Hematopoietic multipotent progenitor cell treated with erythropoietin and hydrocortisone succinate and interleukin-3 and kit ligand, for 15 days (in vitro differentiated cells): ENCODE results near the gene FBXO45.
A peak's percentile ranks its signal among the peaks of the same experiment; 100 is the strongest.
"Not testable (repeated sequence)": the region's sequence is repeated elsewhere in the genome, so short reads cannot be mapped to it uniquely, and the experiment has no call there.

Experiments
- DNase-seq: peaks from one replicate; pipeline ENCODE4 v3.0.0-alpha.2; 2015; ENCODE audit warnings: low spot score

The FBXO45 gene

GRCh38 chr3:196619223-196619622, 50.8 kb downstream of the FBXO45 start:
- no peak for DNase-seq

GRCh38 chr3:196619627-196620026, 51.2 kb downstream of the FBXO45 start:
- DNase-seq = not testable (repeated sequence)

GRCh38 chr3:196620161-196620604, 51.7 kb downstream of the FBXO45 start:
- no peak for DNase-seq

GRCh38 chr3:196620684-196621083, 52.2 kb downstream of the FBXO45 start:
- DNase-seq = no peak

GRCh38 chr3:196621611-196622010, 53.2 kb downstream of the FBXO45 start:
- DNase-seq = no peak

- no peak for DNase-seq
Measured at GRCh38 chr3:196624067-196624790, 55.8 kb downstream of the FBXO45 start.

GRCh38 chr3:196624907-196625306, 56.4 kb downstream of the FBXO45 start:
- no peak for DNase-seq

GRCh38 chr3:196625331-196625730, 56.9 kb downstream of the FBXO45 start:
- no peak for DNase-seq

GRCh38 chr3:196627918-196628231, 59.4 kb downstream of the FBXO45 start:
- no peak for DNase-seq

GRCh38 chr3:196629228-196629627, 60.8 kb downstream of the FBXO45 start:
- DNase-seq = no peak

- DNase-seq = peak; percentile 58
Measured at GRCh38 chr3:196631682-196632045, 63.2 kb downstream of the FBXO45 start.

- peak; percentile 82 for DNase-seq
Measured at GRCh38 chr3:196632046-196632751, 63.7 kb downstream of the FBXO45 start.

GRCh38 chr3:196633555-196634151, 65.2 kb downstream of the FBXO45 start:
- DNase-seq = no peak

GRCh38 chr3:196634224-196634623, 65.8 kb downstream of the FBXO45 start:
- no peak for DNase-seq

GRCh38 chr3:196634829-196635228, 66.4 kb downstream of the FBXO45 start:
- no peak for DNase-seq

- no peak for DNase-seq
Measured at GRCh38 chr3:196636369-196637349, 68.2 kb downstream of the FBXO45 start.

GRCh38 chr3:196637941-196638340, 69.5 kb downstream of the FBXO45 start:
- DNase-seq = not testable (repeated sequence)
